Measurements from ENCODE around the gene MYH7.

DNA sequence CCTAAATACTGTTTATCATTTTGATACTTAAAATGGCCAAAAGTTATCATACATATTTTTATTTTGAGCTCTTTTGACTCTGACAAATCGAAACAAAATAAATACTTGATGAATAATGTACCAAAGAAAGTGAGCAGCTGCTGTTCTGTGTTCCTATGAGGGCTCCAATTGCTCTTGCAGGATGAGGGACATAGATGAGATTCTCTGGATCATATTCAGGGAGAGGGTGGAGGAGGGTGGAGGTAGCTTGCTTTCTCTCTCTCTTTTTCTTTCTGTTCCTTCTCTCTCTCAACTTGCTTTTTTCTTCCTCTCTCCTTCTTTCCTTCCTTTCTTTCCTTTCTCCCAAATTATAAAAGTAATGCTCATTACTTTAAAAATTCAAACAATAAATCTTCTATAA lies 8.9 kb upstream of the MYH7 start:
- TF ChIP-seq, protein P1, sequence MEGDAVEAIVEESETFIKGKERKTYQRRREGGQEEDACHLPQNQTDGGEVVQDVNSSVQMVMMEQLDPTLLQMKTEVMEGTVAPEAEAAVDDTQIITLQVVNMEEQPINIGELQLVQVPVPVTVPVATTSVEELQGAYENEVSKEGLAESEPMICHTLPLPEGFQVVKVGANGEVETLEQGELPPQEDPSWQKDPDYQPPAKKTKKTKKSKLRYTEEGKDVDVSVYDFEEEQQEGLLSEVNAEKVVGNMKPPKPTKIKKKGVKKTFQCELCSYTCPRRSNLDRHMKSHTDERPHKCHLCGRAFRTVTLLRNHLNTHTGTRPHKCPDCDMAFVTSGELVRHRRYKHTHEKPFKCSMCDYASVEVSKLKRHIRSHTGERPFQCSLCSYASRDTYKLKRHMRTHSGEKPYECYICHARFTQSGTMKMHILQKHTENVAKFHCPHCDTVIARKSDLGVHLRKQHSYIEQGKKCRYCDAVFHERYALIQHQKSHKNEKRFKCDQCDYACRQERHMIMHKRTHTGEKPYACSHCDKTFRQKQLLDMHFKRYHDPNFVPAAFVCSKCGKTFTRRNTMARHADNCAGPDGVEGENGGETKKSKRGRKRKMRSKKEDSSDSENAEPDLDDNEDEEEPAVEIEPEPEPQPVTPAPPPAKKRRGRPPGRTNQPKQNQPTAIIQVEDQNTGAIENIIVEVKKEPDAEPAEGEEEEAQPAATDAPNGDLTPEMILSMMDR (IDR thresholded peaks at IDR 0.05; ENCODE audit: poor library complexity, severe bottlenecking) = no peak
- no peak for TF ChIP-seq POLR2AphosphoS5 (IDR thresholded peaks at IDR 0.05)
- TF ChIP-seq EZH2 (IDR thresholded peaks at IDR 0.05; ENCODE audit: borderline replicate concordance, insufficient read depth, low read length, poor library complexity, severe bottlenecking) = no peak

All from neural cell (in vitro differentiated cells).